Measurements from ENCODE around the gene EPB41L1.

- TF ChIP-seq CTCF (IDR thresholded peaks at IDR 0.05; ENCODE audit: low read depth, low read length) (no peak), EZH2phosphoT487 (IDR thresholded peaks at IDR 0.05; ENCODE audit: low read depth) (no peak)
Measured at GRCh38 chr20:36248836-36249235, 94.3 kb downstream of the EPB41L1 start.

All from OCI-LY3 (cell line).